GM03348 (cell line): ENCODE measurements around the gene S100A13.

ENCODE experiments used
- DNase-seq: peaks from one replicate; pipeline ENCODE4 v3.0.0; 2012; ENCODE audit warnings: low spot score

Gene S100A13

GRCh38 chr1:153626477-153626903 is 815 bp downstream of the S100A13 start:
- no peak for DNase-seq

GRCh38 chr1:153624965-153625611 is 2.2 kb downstream of the S100A13 start:
- DNase-seq: no peak

GRCh38 chr1:153623101-153623500 is 4.2 kb downstream of the S100A13 start:
- DNase-seq: no peak

GRCh38 chr1:153619171-153619570 is 8.1 kb downstream of the S100A13 start:
- DNase-seq: no peak

GRCh38 chr1:153617663-153618062 is 9.6 kb downstream of the S100A13 start:
- peak; percentile 73 for DNase-seq

GRCh38 chr1:153616917-153617311 is 10.4 kb downstream of the S100A13 start:
- no peak for DNase-seq

- DNase-seq: no peak
Measured at GRCh38 chr1:153616144-153616916, 11.0 kb downstream of the S100A13 start, which contains the start of gene S100A14. TSS of gene S100A14 (minus strand) at chr1:153616325. CDS start at chr1:153615858, 467 bp downstream.

- DNase-seq: no peak
Measured at GRCh38 chr1:153615406-153615805, 11.9 kb downstream of the S100A13 start.

- DNase-seq: no peak
Measured at GRCh38 chr1:153614906-153615305, 12.4 kb downstream of the S100A13 start.

- DNase-seq: peak; percentile 60
Measured at GRCh38 chr1:153614189-153614900, 13.0 kb downstream of the S100A13 start.

- DNase-seq: no peak
Measured at GRCh38 chr1:153613406-153613805, 13.9 kb downstream of the S100A13 start.

- DNase-seq: peak; percentile 94
Measured at GRCh38 chr1:153612755-153613331, 14.5 kb downstream of the S100A13 start, which contains the start of gene S100A16. TSS of gene S100A16 (minus strand) at chr1:153613137. CDS start at chr1:153608151, 4,986 bp downstream.

- DNase-seq: peak; percentile 46
Measured at GRCh38 chr1:153612111-153612754, 15.1 kb downstream of the S100A13 start.

- no peak for DNase-seq
Measured at GRCh38 chr1:153611356-153611755, 15.9 kb downstream of the S100A13 start.

- peak; percentile 74 for DNase-seq
Measured at GRCh38 chr1:153610811-153611301, 16.4 kb downstream of the S100A13 start.

- peak; percentile 33 for DNase-seq
Measured at GRCh38 chr1:153610334-153610733, 17.0 kb downstream of the S100A13 start.

GRCh38 chr1:153609585-153609907 is 17.8 kb downstream of the S100A13 start:
- no peak for DNase-seq

GRCh38 chr1:153608742-153609584 is 18.3 kb downstream of the S100A13 start:
- DNase-seq: peak; percentile 88

- peak; percentile 18 for DNase-seq
Measured at GRCh38 chr1:153608089-153608682, 19.1 kb downstream of the S100A13 start.

GRCh38 chr1:153607381-153607780 is 19.9 kb downstream of the S100A13 start:
- DNase-seq: no peak
